Psoas muscle (tissue), 8 donors: ENCODE data around the gene LHX5. TPM values are rescaled to one million over a fixed set of nuclear protein-coding genes. Genes with fewer than 3 reads are reported as not detected.

Source experiments
- ATAC-seq, 4 donors: fragments of 200-7000 bp; cut with Tn5 transposase; one replicate each; pipeline ENCODE4 v1.9.1; 2020; ENCODE audit warnings: moderate library complexity in 3 of 4, mild to moderate bottlenecking in 2 of 4
- DNase-seq, 2 donors: peaks; one replicate each; pipeline ENCODE4 v3.0.0-alpha.2; 2020
- H3K27ac ChIP-seq: fragments of 200-600 bp; one replicate; pipeline ENCODE4 v1.8.0; 2022
- H3K27me3 ChIP-seq, 3 donors: fragments of 200-600 bp in 1 of 3; one replicate each; pipeline versions ENCODE4 v1.6.1 to v1.8.0; 2013 to 2022; ENCODE audit warnings: low read length in 2 of 3, mild to moderate bottlenecking in 2 of 3, moderate library complexity in 1 of 3; ENCODE audit not compliant: insufficient read depth in 3 of 3
- H3K36me3 ChIP-seq, 2 donors: fragments of 200-600 bp in 1 of 2; one replicate each; pipeline versions ENCODE4 v1.6.1 to v1.8.0; 2013 to 2022; ENCODE audit warnings: low read depth in 1 of 2, mild to moderate bottlenecking in 1 of 2, moderate library complexity in 1 of 2; ENCODE audit not compliant: insufficient read depth in 1 of 2
- H3K4me1 ChIP-seq: fragments of 200-600 bp; one replicate; pipeline ENCODE4 v1.8.0; 2022
- H3K4me3 ChIP-seq: fragments of 200-600 bp; one replicate; pipeline ENCODE4 v1.8.0; 2022; ENCODE audit warnings: mild to moderate bottlenecking
- H3K9me3 ChIP-seq: fragments of 200-600 bp; one replicate; pipeline ENCODE4 v1.8.0; 2022
- CTCF ChIP-seq: fragments of 200-600 bp; IDR thresholded peaks from one replicate; pipeline ENCODE4 v1.8.0; 2022; ENCODE audit warnings: antibody characterized with exemption
- WGBS, 3 donors: extraction: QIAGEN DNeasy Blood & Tissue Kit; methylation state at CpG; one replicate each; pipeline versions ENCODE4 v1.1.6 to v1.1.7; 2013; 5-methylcytosine and 5-hydroxymethylcytosine counted together
- intact Hi-C, 2 donors: fragments of 100-400 bp; cut with DNase I; formaldehyde crosslinking; loops; one replicate each; pipeline versions ENCODE4 v1.11.0 to v1.14.2; 2022
- polyA plus RNA-seq, 3 donors: library from polyadenylated mRNA; stranded (reverse); fragments of 200-250 nt; gene quantifications; one replicate each; pipeline ENCODE4 v1.2.3, GENCODE V29; 2013
- total RNA-seq, 4 donors: library from RNA; stranded (reverse); fragmentation: NEBNext Ultra II Directional in 2 of 4; extraction: Animal tissue kit (Norgen Biotek cat#: 25700) in 2 of 4; gene quantifications; one replicate each; pipeline versions ENCODE4 v1.2.1 to v1.2.4, GENCODE V29; 2021 to 2023
- donor health status: healthy with polysubstance abuse.
- donor health status: DM: no; HTN: no; CAD: no; lungs with moderate emphysema.
- donor health status: Bipolar disorder and iron deficiency.
- donor health status: healthy.
- donor health status: DM: yes; HTN: yes; CAD: no.
- donor health status: DM: no; HTN: no; CAD: no.
- donor health status: DM: no; HTN: no; CAD: no.
- donor health status: DM: yes; HTN: yes; CAD: no.

The LHX5 gene
- total and polyA plus RNA-seq, 7 donors = not detected

GRCh38 chr12:113512568-113512967, 40.9 kb upstream of the LHX5 start:
- TF ChIP-seq CTCF = no peak
- ATAC-seq = no peak
- Histone ChIP-seq H3K4me1 (no peaks in the 10 kb centered on the region), H3K9me3 (no peaks in the 10 kb centered on the region), H3K4me3 (no peak overlapping the region), H3K27me3 (peaks cover 0 to 75% (median 6%) of the 10 kb centered on the region in 3 donors), H3K36me3 (no peaks in the 10 kb centered on the region), H3K27ac (no peak overlapping the region)
- no peak for DNase-seq
- intact Hi-C loops = no loop called here
- WGBS, 3 donors = 12 to 23% (median 17%) methylated on average over 3 of the region's 3 CpGs

DNA sequence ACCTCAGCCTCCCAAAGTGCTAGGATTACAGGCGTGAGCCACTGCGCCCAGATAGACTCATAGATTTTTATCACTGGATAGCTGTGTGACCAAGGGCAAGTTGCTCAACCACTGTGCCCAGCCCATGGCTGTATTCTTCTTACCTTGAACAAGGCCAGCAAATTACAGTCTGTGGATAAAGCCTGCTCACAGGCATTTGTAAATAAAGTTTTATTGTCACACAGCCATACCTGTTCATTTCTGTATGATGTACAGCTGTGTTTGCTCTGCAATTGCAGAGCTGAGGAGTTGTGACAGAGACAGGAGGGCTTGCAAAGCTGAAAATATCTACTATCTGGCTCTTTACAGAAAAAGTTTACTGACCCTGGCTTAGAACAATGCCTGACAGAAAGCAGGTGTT, 35.2 kb upstream of the LHX5 start:
- H3K9me3 ChIP-seq = no peaks in the 10 kb centered on the region
- H3K36me3 ChIP-seq = no peaks in the 10 kb centered on the region
- ATAC-seq = no peak
- intact Hi-C loops = no loop called here
- H3K4me1 ChIP-seq = no peaks in the 10 kb centered on the region
- no peak for TF ChIP-seq CTCF
- no peak overlapping the region for H3K4me3 ChIP-seq
- WGBS, 3 donors = 74 to 85% (median 84%) methylated on average over 2 of the region's 2 CpGs
- H3K27ac ChIP-seq = no peak overlapping the region
- H3K27me3 ChIP-seq = peaks cover 0 to 35% (median 6%) of the 10 kb centered on the region in 3 donors
- no peak for DNase-seq

DNA sequence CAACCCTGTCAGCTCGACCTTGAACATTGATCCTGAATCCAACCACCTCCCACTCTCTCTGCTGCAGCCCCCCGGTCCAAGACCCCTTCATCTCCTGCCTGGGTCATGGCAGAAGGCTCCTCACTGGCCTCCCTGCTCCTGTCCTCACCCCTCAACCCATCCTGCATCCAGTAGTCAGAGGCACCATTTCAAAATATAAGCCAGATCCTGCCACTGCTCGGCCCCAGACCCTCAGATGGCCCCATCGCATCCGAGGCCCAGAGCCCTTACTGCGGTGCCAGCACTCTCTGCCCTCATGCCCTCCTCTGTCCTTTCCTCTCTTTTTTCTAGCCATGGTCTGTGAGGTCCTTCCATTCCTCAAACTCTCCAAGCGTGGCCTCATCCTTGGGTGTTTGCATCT, 34.3 kb upstream of the LHX5 start:
- TF ChIP-seq CTCF = no peak
- no peak overlapping the region for H3K27ac ChIP-seq
- H3K4me3 ChIP-seq = no peak overlapping the region
- ATAC-seq (no peak), DNase-seq (no peak)
- intact Hi-C loops = no loop called here
- H3K27me3 ChIP-seq = peaks cover 0 to 37% (median 9%) of the 10 kb centered on the region in 3 donors
- no peaks in the 10 kb centered on the region for H3K9me3 ChIP-seq
- H3K36me3 ChIP-seq = no peaks in the 10 kb centered on the region
- no peaks in the 10 kb centered on the region for H3K4me1 ChIP-seq
- WGBS, 3 donors = 43 to 58% (median 58%) methylated on average over 6 to 7 of the region's 7 CpGs

GRCh38 chr12:113504917-113505316, 33.2 kb upstream of the LHX5 start:
- H3K27ac ChIP-seq = no peak overlapping the region
- H3K36me3 ChIP-seq = no peaks in the 10 kb centered on the region
- DNase-seq (no peak), ATAC-seq (no peak)
- TF ChIP-seq CTCF = no peak
- intact Hi-C loops = no loop called here
- H3K4me3 ChIP-seq = no peak overlapping the region
- 79 to 84% (median 81%) methylated on average over 8 of the region's 8 CpGs for whole genome bisulfite sequencing, 3 donors
- no peaks in the 10 kb centered on the region for H3K9me3 ChIP-seq
- H3K27me3 ChIP-seq = peaks cover 0 to 39% (median 15%) of the 10 kb centered on the region in 3 donors
- H3K4me1 ChIP-seq = no peaks in the 10 kb centered on the region

DNA sequence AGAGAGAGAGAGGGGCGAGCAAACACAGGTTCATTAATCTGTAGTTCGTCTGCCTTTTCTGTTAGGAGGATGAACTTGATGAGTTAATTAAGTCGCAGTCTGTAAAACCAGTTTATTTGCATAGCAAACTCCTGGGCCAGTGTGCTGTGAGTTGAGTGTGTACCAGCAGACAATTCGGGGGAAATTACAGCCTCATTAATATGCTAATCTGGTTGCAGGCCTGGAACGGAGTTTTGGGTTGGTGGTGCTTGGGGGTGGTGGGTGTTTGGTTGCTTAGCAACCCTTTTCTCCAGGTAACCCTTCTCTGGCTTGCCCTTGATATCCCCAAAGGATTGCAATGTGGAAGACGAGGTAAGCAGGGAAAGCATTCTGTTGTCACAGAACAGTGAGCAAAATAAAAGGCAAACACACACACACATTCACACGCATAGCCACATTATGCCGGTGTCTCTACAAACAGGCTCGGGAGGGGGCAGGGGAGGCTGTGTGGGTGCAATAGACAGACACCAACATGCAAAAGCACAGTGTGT, 29.2 kb upstream of the LHX5 start:
- intact Hi-C loops = no loop called here
- Histone ChIP-seq H3K4me1 (no peaks in the 10 kb centered on the region), H3K4me3 (no peak overlapping the region), H3K27me3 (peaks cover 0 to 51% (median 10%) of the 10 kb centered on the region in 3 donors), H3K36me3 (no peaks in the 10 kb centered on the region), H3K27ac (no peak overlapping the region), H3K9me3 (no peaks in the 10 kb centered on the region)
- DNase-seq (no peak), ATAC-seq (no peak)
- 13 to 18% (median 14%) methylated on average over 9 of the region's 9 CpGs for WGBS, 3 donors
- no peak for TF ChIP-seq CTCF
